Uterus (tissue), 4 donors: Measurements from ENCODE around the gene EDEM2. TPM values are rescaled to one million over a fixed set of nuclear protein-coding genes. Genes with fewer than 3 reads are reported as not detected.

Experiments
- DNase-seq, 2 donors: peaks; one replicate each; pipeline ENCODE4 v3.0.0-alpha.2; 2019 to 2020
- H3K27ac ChIP-seq, 2 donors: fragments of 200-600 bp; sonication (generic); 1 replicate in 1 of 2; 2 replicates in 1 of 2; pipeline ENCODE4 v1.5.1; 2016 to 2018
- H3K27me3 ChIP-seq, 2 donors: fragments of 200-600 bp; sonication (generic); one replicate each; pipeline ENCODE4 v1.5.1; 2018 to 2019; ENCODE audit warnings: control low read depth in 1 of 2
- H3K36me3 ChIP-seq, 2 donors: fragments of 200-600 bp; sonication (generic); one replicate each; pipeline ENCODE4 v1.5.1; 2019; ENCODE audit warnings: control low read depth in 1 of 2
- H3K4me1 ChIP-seq, 2 donors: fragments of 200-600 bp; sonication (generic); one replicate each; pipeline ENCODE4 v1.5.1; 2018 to 2019; ENCODE audit warnings: control low read depth in 1 of 2
- H3K4me3 ChIP-seq, 2 donors: fragments of 200-600 bp; sonication (generic); 1 replicate in 1 of 2; 2 replicates in 1 of 2; pipeline ENCODE4 v1.5.1; 2018 to 2019; ENCODE audit warnings: mild to moderate bottlenecking in 1 of 2
- H3K9me3 ChIP-seq, 2 donors: fragments of 200-600 bp; sonication (generic); one replicate each; pipeline ENCODE4 v1.5.1; 2019; ENCODE audit warnings: control low read depth in 1 of 2
- POLR2A ChIP-seq, 2 donors: fragments of 450-650 bp; IDR thresholded peaks; one replicate each; pipeline ENCODE4 v1.6.1; 2016; ENCODE audit warnings: antibody characterized with exemption in 2 of 2, mild to moderate bottlenecking in 1 of 2, moderate library complexity in 1 of 2
- intact Hi-C: fragments of 100-400 bp; cut with DNase I; formaldehyde crosslinking; loops from one replicate; pipeline ENCODE4 v1.15.1; 2023; ENCODE audit warnings: low total_unique reads
- total RNA-seq, 4 donors: library from RNA; depleted of rRNA in 3 of 4; stranded (reverse); fragments of >200 nt in 3 of 4; gene quantifications; one replicate each; pipeline versions ENCODE4 v1.1.0 to v1.2.4, GENCODE V29; 2014 to 2023
- TF ChIP-seq, protein P1 (sequence below), 4 experiments: fragments of 200-600 bp in 2 of 4; fragments of 450-650 bp in 2 of 4; sonication (generic) in 2 of 4; IDR thresholded peaks; one replicate each; pipeline ENCODE4 v1.5.1; 2016 to 2019; ENCODE audit warnings: antibody characterized with exemption in 4 of 4, mild to moderate bottlenecking in 2 of 4, moderate library complexity in 1 of 4
- donor health status: DM: yes; HTN: yes; CAD: no.

Gene EDEM2
- total RNA-seq, 4 donors from 2014 or later = 2.6 to 18.5 (median 13.3) TPM

DNA sequence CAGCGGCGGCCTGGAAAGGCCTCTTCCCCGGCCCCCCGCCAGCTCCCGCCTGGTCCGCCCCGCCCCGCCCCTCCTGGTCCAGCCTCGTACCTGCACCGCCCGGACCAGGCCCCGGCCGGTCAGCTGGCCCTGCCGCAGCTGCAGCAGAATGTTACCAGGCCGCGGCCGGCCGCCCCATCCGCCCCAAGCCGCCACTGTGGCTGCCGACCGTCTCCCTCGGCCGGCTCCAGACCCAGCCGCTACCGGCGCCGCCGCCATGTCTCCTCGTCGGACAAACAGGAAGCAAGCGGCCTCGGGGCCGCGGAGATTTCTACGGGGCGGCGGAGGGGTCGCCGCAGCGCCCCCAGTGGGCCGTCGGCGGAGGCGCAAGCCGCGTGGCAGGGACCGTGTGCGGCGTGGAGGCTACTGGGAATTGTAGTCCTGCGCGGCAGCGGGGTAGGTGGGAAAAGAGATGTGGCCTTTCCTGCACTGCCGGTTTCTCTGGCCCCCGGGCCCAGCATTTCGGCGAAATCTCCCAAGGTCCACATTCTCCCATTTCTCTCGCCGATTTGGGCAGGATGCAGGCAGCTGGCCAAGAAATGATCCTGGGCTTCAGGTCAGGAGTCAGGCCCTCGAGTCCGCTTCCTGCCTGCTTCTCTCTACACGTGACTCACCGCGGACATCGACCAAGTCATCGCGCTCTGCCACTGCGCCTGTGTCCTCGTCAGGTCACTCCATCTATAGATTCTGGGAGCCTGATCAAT is 54.4 kb downstream of the EDEM2 start, which contains the start of gene TRPC4AP:
Gene TRPC4AP (minus strand): TSS at position 284 of the 743 bp plus-strand sequence. CDS start 26 bp downstream, at position 258.
- no peaks in the 10 kb centered on the region for H3K27me3 ChIP-seq
- peak within 1 kb of the TSS; percentile 86 to 89 for H3K27ac ChIP-seq
- peaks cover 0 to 5% of the 10 kb centered on the region in 2 donors for H3K4me1 ChIP-seq
- H3K36me3 ChIP-seq = no peaks in the 10 kb centered on the region
- DNase-seq = peak; percentile 85 to 91
- peak within 1 kb of the TSS; percentile 76 for H3K4me3 ChIP-seq
- no peaks in the 10 kb centered on the region for H3K9me3 ChIP-seq
- peak; percentile 63 to 78 for TF ChIP-seq POLR2A (IDR thresholded peaks at IDR 0.05)
- TF ChIP-seq, protein P1, sequence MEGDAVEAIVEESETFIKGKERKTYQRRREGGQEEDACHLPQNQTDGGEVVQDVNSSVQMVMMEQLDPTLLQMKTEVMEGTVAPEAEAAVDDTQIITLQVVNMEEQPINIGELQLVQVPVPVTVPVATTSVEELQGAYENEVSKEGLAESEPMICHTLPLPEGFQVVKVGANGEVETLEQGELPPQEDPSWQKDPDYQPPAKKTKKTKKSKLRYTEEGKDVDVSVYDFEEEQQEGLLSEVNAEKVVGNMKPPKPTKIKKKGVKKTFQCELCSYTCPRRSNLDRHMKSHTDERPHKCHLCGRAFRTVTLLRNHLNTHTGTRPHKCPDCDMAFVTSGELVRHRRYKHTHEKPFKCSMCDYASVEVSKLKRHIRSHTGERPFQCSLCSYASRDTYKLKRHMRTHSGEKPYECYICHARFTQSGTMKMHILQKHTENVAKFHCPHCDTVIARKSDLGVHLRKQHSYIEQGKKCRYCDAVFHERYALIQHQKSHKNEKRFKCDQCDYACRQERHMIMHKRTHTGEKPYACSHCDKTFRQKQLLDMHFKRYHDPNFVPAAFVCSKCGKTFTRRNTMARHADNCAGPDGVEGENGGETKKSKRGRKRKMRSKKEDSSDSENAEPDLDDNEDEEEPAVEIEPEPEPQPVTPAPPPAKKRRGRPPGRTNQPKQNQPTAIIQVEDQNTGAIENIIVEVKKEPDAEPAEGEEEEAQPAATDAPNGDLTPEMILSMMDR (IDR thresholded peaks at IDR 0.05) = peak; percentile 94 to 99 (median 98)
- intact Hi-C loops = loop anchor here (10.0 kb wide), 1 partner anchor 218 kb away; the partner anchor contains the start of genes ACSS2 and GGT7

DNA sequence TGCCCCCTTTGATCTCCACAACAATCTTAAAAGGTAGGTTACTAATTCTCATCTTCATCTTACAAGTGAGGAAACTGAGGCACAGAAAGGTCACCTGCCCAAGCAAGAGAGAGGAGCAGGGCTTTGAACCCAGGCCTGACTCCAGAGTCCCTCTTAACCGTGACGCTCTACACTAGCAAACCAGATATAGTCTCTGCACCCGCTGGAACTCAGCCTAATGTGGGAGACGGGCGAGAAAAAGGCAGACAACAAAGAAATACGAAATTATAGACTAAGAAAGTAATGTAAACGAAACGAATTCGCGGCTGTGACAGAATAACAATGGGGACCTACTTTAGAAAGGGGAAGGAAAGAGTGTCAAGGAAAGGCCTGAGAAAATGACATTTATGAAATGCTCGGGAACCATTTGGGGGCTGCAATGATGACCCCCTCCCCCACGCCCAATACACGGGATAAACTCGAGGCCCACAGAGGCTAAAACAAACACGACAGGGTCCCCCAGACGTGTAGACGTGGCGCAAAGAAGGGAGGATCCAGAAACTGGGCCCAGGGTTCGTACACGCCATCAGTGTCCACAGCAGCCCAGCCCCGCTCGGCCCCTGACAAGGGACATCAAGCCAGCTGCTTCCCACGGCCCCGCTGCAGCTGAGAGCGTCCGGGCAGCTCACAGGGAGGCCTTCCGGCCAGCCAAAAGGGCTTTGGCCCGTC is 55.2 kb downstream of the EDEM2 start:
- H3K36me3 ChIP-seq = no peaks in the 10 kb centered on the region
- H3K9me3 ChIP-seq = no peaks in the 10 kb centered on the region
- TF ChIP-seq, protein P1 (IDR thresholded peaks at IDR 0.05) = no peak
- no peak for TF ChIP-seq POLR2A (IDR thresholded peaks at IDR 0.05)
- H3K27me3 ChIP-seq = no peaks in the 10 kb centered on the region
- peak overlapping the region; percentile 86 to 89 for H3K27ac ChIP-seq
- DNase-seq = peak in 1 of 2 donors; percentile 20
- intact Hi-C loops = loop anchor here (10.0 kb wide), 1 partner anchor 217 kb away; the partner anchor contains the start of genes ACSS2 and GGT7
- H3K4me1 ChIP-seq = peaks cover 0 to 5% of the 10 kb centered on the region in 2 donors
- H3K4me3 ChIP-seq = peak overlapping the region; percentile 76

DNA sequence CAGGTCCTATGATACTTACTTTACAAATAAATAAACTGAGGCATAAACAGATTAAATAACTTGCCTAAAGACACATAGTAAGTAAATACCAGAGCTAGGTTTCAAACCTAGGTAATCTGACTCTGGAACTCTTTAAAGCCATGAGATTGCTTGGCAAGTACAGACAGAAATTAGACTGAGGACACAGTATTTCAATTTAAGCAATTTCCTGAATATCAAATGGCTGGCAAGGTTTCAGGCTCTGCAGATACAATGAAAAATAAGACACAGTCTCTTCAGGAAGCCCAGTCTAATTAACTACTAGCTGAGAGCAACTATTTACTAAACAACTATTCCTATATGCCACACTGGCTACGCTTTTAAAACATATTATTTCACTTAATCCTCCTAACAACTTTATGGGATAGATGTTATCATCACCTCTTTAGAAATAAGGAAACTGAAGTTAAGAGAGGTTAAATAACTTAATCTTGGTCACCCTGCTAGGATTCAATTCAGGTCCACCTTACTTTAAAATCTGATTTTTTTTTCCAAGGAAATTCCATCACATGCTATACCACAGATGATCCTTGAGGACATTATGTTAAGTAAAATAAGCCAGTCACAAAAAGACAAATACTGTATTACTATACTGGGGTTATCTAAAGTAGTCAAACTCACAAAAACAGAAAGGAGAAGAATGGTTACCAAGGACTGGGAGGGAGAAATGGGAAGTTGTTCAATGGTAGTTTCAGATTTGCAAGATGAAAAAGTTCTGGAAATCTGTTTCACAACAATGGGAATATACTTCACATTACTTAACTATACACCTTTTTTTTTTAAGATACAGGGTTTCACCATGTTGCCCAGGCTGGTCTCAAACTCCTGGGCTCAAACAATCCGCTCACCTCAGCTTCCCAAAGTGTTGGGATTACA is 58.6 kb downstream of the EDEM2 start:
- no peak for DNase-seq
- intact Hi-C loops = no loop called here
- Histone ChIP-seq H3K4me3 (no peak overlapping the region), H3K27ac (no peak overlapping the region), H3K9me3 (no peaks in the 10 kb centered on the region), H3K36me3 (no peaks in the 10 kb centered on the region), H3K27me3 (no peaks in the 10 kb centered on the region), H3K4me1 (peaks cover 0 to 5% of the 10 kb centered on the region in 2 donors)
- TF ChIP-seq, protein P1 (IDR thresholded peaks at IDR 0.05) = no peak
- TF ChIP-seq POLR2A (IDR thresholded peaks at IDR 0.05) = no peak

DNA sequence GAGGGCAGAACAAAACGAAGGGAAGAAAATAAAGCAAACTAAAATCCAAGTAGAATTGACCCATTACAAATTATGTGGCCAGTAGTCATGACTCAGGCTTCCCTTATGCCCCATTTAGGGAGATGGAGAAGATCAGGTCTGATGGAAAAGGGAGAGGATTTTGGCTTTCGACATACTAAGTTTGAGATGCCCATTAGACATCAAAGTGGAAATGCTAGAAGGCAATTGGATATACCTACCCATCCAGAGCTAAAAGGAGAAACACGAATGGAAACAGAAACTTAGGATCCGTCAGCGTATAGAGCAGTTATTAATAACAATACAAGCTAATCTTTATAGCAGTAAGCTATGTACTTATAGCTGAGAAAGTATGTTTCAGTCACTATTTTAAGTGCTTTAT is 59.3 kb downstream of the EDEM2 start:
- Histone ChIP-seq H3K9me3 (no peaks in the 10 kb centered on the region), H3K4me3 (no peak overlapping the region), H3K27ac (no peak overlapping the region), H3K36me3 (no peaks in the 10 kb centered on the region), H3K27me3 (no peaks in the 10 kb centered on the region), H3K4me1 (peaks cover 0 to 5% of the 10 kb centered on the region in 2 donors)
- no peak for DNase-seq
- TF ChIP-seq, protein P1 (IDR thresholded peaks at IDR 0.05) = no peak
- no peak for TF ChIP-seq POLR2A (IDR thresholded peaks at IDR 0.05)
- intact Hi-C loops = no loop called here
